ENCODE measurements around the gene DGLUCY. TPM values are rescaled to one million over a fixed set of nuclear protein-coding genes. Genes with fewer than 3 reads are reported as not detected.

Gene DGLUCY
- total and polyA plus RNA-seq, 2 of the 13 experiments (the other 11 are each of a cell fraction or from before 2014, with no cell fraction given) = 14.8 to 36.3 TPM

DNA sequence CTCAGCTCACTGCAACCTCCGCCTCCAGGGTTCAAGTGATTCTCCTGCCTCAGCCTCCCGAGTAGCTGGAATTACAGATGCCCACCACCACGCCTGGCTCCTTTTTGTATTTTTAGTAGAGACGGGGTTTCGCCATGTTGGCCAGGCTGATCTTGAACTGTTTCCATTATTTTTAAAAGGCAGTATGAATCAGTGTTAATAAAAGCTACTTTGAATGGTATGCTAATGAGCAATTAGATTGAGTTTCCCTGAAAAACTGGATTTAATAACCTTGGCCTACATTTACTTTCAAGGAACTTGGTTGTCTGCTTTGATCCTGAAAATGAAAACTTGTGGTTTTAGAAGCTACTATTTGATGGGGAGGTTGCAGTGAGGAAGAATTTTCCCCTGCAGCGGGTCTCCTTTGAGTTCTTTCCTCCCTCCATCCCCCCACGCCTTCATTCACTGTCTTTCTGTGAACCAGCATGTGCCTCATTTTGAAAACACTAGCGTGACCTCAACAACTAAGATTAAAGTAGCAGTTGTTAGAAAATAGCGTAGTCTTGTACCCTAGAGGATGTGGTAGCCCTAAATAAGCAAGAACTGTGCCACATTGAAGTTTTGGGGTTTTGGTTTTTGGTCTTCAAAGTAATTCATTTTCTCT lies 35.7 kb upstream of the DGLUCY start:
- no TSS peak for BruUV-seq (replicated peaks)
- Histone ChIP-seq H4K20me1 (ENCODE audit: insufficient read depth, low read length) (no peaks in the 10 kb centered on the region), H3K9me3 (ENCODE audit: low read length) (no peaks in the 10 kb centered on the region), H3K27me3 (ENCODE audit: control insufficient read depth in 1 of 2, insufficient read depth in 2 of 2, low read length in 2 of 2) (no peaks in the 10 kb centered on the region), H3K4me3 (replicated peaks in 1 of 3; ENCODE audit: insufficient read depth in 1 of 3, low read depth in 2 of 3, low read length in 3 of 3) (no peak overlapping the region), H3K4me2 (ENCODE audit: low read depth, low read length) (no peak overlapping the region), H3K79me2 (ENCODE audit: insufficient read depth, low read length) (no peaks in the 10 kb centered on the region), H3K9ac (ENCODE audit: insufficient read depth, low read depth, low read length) (no peak overlapping the region), H2AFZ (ENCODE audit: low read length) (no peak overlapping the region), H3K27ac (ENCODE audit: extremely low read length, insufficient read depth, low read length) (no peak overlapping the region), H3K36me3 (replicated peaks in 1 of 2; ENCODE audit: control insufficient read depth in 1 of 2, insufficient read depth in 2 of 2, low read length in 2 of 2) (no peaks in the 10 kb centered on the region), H3K4me1 (ENCODE audit: insufficient read depth, low read length) (peaks cover 9% of the 10 kb centered on the region; the same call in 1 of the 2 replicates)
- no peak for ATAC-seq
- in situ Hi-C loops (cut with HindIII; ENCODE audit: extremely low pct_ligation_motif_present, low pct_unique_long_range_greater_than_20kb) (no loop called here), intact Hi-C loops (cut with micrococcal nuclease; ENCODE audit: unreplicated experiment) (no loop called here)
- 60% methylated on average over 9 of the region's 9 CpGs for WGBS (ENCODE audit: low lambda C conversion rate)
- TF ChIP-seq ZNF891 (CRISPR knock-in tag; IDR thresholded peaks at IDR 0.05) (no peak), EED (CRISPR knock-in tag; IDR thresholded peaks at IDR 0.05) (no peak), ZNF30 (CRISPR knock-in tag; IDR thresholded peaks at IDR 0.05) (no peak), ERF (CRISPR knock-in tag; IDR thresholded peaks at IDR 0.05) (no peak), MTA1 (CRISPR knock-in tag; IDR thresholded peaks at IDR 0.05; ENCODE audit: borderline replicate concordance) (no peak), ZNF329 (CRISPR knock-in tag; IDR thresholded peaks at IDR 0.05; ENCODE audit: low read depth) (no peak), BORCS8-MEF2B (CRISPR knock-in tag; IDR thresholded peaks at IDR 0.05) (no peak), FOXK1 (CRISPR knock-in tag; IDR thresholded peaks at IDR 0.05; ENCODE audit: borderline replicate concordance, low read depth) (no peak)
- TF ChIP-seq, protein P1, sequence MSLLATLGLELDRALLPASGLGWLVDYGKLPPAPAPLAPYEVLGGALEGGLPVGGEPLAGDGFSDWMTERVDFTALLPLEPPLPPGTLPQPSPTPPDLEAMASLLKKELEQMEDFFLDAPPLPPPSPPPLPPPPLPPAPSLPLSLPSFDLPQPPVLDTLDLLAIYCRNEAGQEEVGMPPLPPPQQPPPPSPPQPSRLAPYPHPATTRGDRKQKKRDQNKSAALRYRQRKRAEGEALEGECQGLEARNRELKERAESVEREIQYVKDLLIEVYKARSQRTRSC (CRISPR knock-in tag; IDR thresholded peaks at IDR 0.05; ENCODE audit: low read depth) = no peak
- TF ChIP-seq, protein P2, sequence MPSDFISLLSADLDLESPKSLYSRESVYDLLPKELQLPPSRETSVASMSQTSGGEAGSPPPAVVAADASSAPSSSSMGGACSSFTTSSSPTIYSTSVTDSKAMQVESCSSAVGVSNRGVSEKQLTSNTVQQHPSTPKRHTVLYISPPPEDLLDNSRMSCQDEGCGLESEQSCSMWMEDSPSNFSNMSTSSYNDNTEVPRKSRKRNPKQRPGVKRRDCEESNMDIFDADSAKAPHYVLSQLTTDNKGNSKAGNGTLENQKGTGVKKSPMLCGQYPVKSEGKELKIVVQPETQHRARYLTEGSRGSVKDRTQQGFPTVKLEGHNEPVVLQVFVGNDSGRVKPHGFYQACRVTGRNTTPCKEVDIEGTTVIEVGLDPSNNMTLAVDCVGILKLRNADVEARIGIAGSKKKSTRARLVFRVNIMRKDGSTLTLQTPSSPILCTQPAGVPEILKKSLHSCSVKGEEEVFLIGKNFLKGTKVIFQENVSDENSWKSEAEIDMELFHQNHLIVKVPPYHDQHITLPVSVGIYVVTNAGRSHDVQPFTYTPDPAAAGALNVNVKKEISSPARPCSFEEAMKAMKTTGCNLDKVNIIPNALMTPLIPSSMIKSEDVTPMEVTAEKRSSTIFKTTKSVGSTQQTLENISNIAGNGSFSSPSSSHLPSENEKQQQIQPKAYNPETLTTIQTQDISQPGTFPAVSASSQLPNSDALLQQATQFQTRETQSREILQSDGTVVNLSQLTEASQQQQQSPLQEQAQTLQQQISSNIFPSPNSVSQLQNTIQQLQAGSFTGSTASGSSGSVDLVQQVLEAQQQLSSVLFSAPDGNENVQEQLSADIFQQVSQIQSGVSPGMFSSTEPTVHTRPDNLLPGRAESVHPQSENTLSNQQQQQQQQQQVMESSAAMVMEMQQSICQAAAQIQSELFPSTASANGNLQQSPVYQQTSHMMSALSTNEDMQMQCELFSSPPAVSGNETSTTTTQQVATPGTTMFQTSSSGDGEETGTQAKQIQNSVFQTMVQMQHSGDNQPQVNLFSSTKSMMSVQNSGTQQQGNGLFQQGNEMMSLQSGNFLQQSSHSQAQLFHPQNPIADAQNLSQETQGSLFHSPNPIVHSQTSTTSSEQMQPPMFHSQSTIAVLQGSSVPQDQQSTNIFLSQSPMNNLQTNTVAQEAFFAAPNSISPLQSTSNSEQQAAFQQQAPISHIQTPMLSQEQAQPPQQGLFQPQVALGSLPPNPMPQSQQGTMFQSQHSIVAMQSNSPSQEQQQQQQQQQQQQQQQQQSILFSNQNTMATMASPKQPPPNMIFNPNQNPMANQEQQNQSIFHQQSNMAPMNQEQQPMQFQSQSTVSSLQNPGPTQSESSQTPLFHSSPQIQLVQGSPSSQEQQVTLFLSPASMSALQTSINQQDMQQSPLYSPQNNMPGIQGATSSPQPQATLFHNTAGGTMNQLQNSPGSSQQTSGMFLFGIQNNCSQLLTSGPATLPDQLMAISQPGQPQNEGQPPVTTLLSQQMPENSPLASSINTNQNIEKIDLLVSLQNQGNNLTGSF (CRISPR knock-in tag; IDR thresholded peaks at IDR 0.05) = no peak
- FAIRE-seq = no peak
- no peak for DNase-seq (ENCODE audit: low spot score)
- ChIA-PET CTCF (ENCODE audit: low intra/inter-chr PET ratio, low total read pairs) (no interaction called here), POLR2A (no interaction called here)

Measured in HepG2 (cell line).